GM13976 (cell line): ENCODE data around the gene TNS3.

Experiments used
- DNase-seq: peaks from one replicate; pipeline ENCODE4 v3.0.0; 2012; ENCODE audit warnings: low spot score
- CTCF ChIP-seq: IDR thresholded peaks from 2 replicates; pipeline ENCODE4 v1.5.1; 2012; ENCODE audit warnings: borderline replicate concordance, mild to moderate bottlenecking; ENCODE audit not compliant: insufficient read depth; ENCODE audit errors: extremely low read depth, missing control alignments, control extremely low read depth
- in situ Hi-C: fragments of 300-500 bp; cut with MboI; formaldehyde crosslinking; loops from one replicate; pipeline ENCODE4 v1.12.0; 2022; ENCODE audit warnings: low sequenced_read_pairs, mixed read lengths, inconsistent platforms; ENCODE audit not compliant: unreplicated experiment

Gene TNS3

GRCh38 chr7:47535704-47536628 is 45.9 kb downstream of the TNS3 start:
- TF ChIP-seq CTCF: no peak
- DNase-seq: no peak
- in situ Hi-C loops: no loop called here

GRCh38 chr7:47535035-47535703 is 46.7 kb downstream of the TNS3 start:
- in situ Hi-C loops: no loop called here
- TF ChIP-seq CTCF: no peak
- DNase-seq: no peak

- in situ Hi-C loops: no loop called here
- no peak for DNase-seq
These were observed 47.4 kb downstream of the TNS3 start for GRCh38 chr7:47534322-47535034.

GRCh38 chr7:47531584-47532492 is 50.1 kb downstream of the TNS3 start:
- TF ChIP-seq CTCF: no peak
- in situ Hi-C loops: no loop called here
- no peak for DNase-seq

More at GRCh38 chr7:47534322-47535034, 47.4 kb downstream of the TNS3 start:
- TF ChIP-seq CTCF: no peak

GRCh38 chr7:47529826-47530555 is 51.9 kb downstream of the TNS3 start:
- no peak for DNase-seq
- in situ Hi-C loops: no loop called here
- no peak for TF ChIP-seq CTCF
